Measurements from ENCODE around the gene MAN2A1. TPM values are rescaled to one million over a fixed set of nuclear protein-coding genes. Genes with fewer than 3 reads are reported as not detected.

MAN2A1 gene
- total RNA-seq, 1 experiment from 2014 or later: 86.6 TPM

DNA sequence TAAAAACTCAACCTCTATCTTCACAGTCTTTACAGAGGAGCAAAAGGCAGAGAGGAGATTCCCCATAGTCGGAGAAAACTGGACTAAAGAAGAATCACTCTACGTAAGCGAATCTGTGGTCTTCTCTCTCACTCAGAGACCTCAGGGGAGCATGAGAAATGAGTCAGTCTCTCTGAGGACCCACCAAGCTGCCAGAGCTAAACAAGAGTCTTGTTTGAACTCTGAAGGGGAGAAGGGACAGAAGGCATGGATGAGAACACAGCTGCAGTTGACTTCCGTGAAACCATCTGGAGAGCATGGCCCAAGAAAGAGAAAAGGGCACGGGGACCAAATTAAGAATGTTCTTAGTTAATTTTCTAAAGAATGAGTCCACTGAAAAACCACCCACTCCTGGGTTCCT is 12.8 kb upstream of the MAN2A1 start:
- ATAC-seq (no peak), DNase-seq (ENCODE audit: low spot score) (no peak)
- peaks cover 19% of the 10 kb centered on the region for H3K4me1 Mint-ChIP-seq
- no peak overlapping the region for H3K27ac Mint-ChIP-seq
- no peaks in the 10 kb centered on the region for H3K9me3 Mint-ChIP-seq
- POLR2A ChIA-PET: no interaction called here
- TF ChIP-seq CREB1 (CRISPR knock-in tag; IDR thresholded peaks at IDR 0.05) (no peak), ZNF263 (CRISPR knock-in tag; IDR thresholded peaks at IDR 0.05; ENCODE audit: low read depth) (no peak), GRHL2 (CRISPR knock-in tag; IDR thresholded peaks at IDR 0.05; ENCODE audit: insufficient replicate concordance, severe bottlenecking) (no peak), FOXK1 (CRISPR knock-in tag; IDR thresholded peaks at IDR 0.05) (no peak), IRF2 (CRISPR knock-in tag; IDR thresholded peaks at IDR 0.05; ENCODE audit: borderline replicate concordance, low read depth) (no peak), ZNF396 (CRISPR knock-in tag; IDR thresholded peaks at IDR 0.05; ENCODE audit: borderline replicate concordance) (no peak), ZNF317 (CRISPR knock-in tag; IDR thresholded peaks at IDR 0.05; ENCODE audit: borderline replicate concordance, low read depth) (no peak), ELF4 (CRISPR knock-in tag; IDR thresholded peaks at IDR 0.05; ENCODE audit: low read depth) (no peak), MXD4 (CRISPR knock-in tag; IDR thresholded peaks at IDR 0.05; ENCODE audit: borderline replicate concordance) (no peak), ZNF416 (CRISPR knock-in tag; IDR thresholded peaks at IDR 0.05) (no peak), CBFB (CRISPR knock-in tag; IDR thresholded peaks at IDR 0.05; ENCODE audit: low read depth) (no peak), CREM (CRISPR knock-in tag; IDR thresholded peaks at IDR 0.05) (no peak), PRRX2 (CRISPR knock-in tag; IDR thresholded peaks at IDR 0.05) (no peak), OVOL2 (CRISPR knock-in tag; IDR thresholded peaks at IDR 0.05; ENCODE audit: borderline replicate concordance) (no peak)
- TF ChIP-seq, protein P1, sequence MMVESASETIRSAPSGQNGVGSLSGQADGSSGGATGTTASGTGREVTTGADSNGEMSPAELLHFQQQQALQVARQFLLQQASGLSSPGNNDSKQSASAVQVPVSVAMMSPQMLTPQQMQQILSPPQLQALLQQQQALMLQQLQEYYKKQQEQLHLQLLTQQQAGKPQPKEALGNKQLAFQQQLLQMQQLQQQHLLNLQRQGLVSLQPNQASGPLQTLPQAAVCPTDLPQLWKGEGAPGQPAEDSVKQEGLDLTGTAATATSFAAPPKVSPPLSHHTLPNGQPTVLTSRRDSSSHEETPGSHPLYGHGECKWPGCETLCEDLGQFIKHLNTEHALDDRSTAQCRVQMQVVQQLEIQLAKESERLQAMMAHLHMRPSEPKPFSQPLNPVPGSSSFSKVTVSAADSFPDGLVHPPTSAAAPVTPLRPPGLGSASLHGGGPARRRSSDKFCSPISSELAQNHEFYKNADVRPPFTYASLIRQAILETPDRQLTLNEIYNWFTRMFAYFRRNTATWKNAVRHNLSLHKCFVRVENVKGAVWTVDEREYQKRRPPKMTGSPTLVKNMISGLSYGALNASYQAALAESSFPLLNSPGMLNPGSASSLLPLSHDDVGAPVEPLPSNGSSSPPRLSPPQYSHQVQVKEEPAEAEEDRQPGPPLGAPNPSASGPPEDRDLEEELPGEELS (CRISPR knock-in tag; IDR thresholded peaks at IDR 0.05): no peak
- TF ChIP-seq, protein P2, sequence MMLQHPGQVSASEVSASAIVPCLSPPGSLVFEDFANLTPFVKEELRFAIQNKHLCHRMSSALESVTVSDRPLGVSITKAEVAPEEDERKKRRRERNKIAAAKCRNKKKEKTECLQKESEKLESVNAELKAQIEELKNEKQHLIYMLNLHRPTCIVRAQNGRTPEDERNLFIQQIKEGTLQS (CRISPR knock-in tag; conservative IDR thresholded peaks at IDR 0.05): no peak
- TF ChIP-seq, protein P3, sequence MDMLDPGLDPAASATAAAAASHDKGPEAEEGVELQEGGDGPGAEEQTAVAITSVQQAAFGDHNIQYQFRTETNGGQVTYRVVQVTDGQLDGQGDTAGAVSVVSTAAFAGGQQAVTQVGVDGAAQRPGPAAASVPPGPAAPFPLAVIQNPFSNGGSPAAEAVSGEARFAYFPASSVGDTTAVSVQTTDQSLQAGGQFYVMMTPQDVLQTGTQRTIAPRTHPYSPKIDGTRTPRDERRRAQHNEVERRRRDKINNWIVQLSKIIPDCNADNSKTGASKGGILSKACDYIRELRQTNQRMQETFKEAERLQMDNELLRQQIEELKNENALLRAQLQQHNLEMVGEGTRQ (CRISPR knock-in tag; IDR thresholded peaks at IDR 0.05): no peak
- TF ChIP-seq, protein P4, sequence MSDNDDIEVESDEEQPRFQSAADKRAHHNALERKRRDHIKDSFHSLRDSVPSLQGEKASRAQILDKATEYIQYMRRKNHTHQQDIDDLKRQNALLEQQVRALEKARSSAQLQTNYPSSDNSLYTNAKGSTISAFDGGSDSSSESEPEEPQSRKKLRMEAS (CRISPR knock-in tag; IDR thresholded peaks at IDR 0.05): no peak
- no peaks in the 10 kb centered on the region for H3K36me3 Mint-ChIP-seq
- CTCF ChIA-PET: interaction anchor here (5.8 kb wide), 1 partner anchor 12 kb away, joined by 43 read pairs; the partner anchor contains the start of gene MAN2A1
- no peak overlapping the region for H3K4me3 Mint-ChIP-seq
- no peaks in the 10 kb centered on the region for H3K27me3 Mint-ChIP-seq (ENCODE audit: low read depth)

DNA sequence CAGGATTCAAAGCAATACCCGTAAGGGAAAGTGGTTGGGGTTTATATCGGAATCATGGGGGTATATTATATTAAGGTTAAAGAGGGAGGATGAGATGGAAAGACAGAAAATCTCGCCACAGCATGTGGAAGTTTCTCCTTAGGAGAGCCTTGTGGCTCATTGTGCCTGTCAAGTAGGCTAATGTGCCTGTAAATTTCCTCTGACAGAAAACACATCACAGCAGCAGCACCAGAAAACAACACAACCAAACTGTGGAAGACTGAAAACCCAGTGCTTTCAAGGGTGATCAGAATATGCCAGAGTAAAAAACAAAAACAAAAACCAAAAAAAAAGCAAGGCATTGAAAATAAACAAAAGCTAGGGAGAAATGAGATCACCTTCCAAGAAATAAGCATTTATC is 11.3 kb upstream of the MAN2A1 start:
- ATAC-seq: no peak
- Mint-ChIP-seq H3K9me3 (no peaks in the 10 kb centered on the region), H3K4me1 (peaks cover 19% of the 10 kb centered on the region), H3K36me3 (no peaks in the 10 kb centered on the region), H3K27ac (peak overlapping the region; percentile 43; the same call in 1 of the 2 replicates), H3K27me3 (ENCODE audit: low read depth) (no peaks in the 10 kb centered on the region; the same call in 1 of the 2 replicates), H3K4me3 (no peak overlapping the region)
- ChIA-PET CTCF (interaction anchor here (5.8 kb wide), 1 partner anchor 11 kb away, joined by 43 read pairs; the partner anchor contains the start of gene MAN2A1), POLR2A (no interaction called here)
- no peak for DNase-seq (ENCODE audit: low spot score)
- TF ChIP-seq MXD4 (CRISPR knock-in tag; IDR thresholded peaks at IDR 0.05; ENCODE audit: borderline replicate concordance) (no peak), RELA (CRISPR knock-in tag; IDR thresholded peaks at IDR 0.05; ENCODE audit: borderline replicate concordance) (no peak), SMAD4 (CRISPR knock-in tag; IDR thresholded peaks at IDR 0.05) (no peak), CREM (CRISPR knock-in tag; IDR thresholded peaks at IDR 0.05) (no peak), TEAD4 (CRISPR knock-in tag; IDR thresholded peaks at IDR 0.05) (no peak), ZNF423 (CRISPR knock-in tag; IDR thresholded peaks at IDR 0.05) (no peak), FOXK1 (CRISPR knock-in tag; IDR thresholded peaks at IDR 0.05) (no peak), KAT7 (CRISPR knock-in tag; IDR thresholded peaks at IDR 0.05; ENCODE audit: borderline replicate concordance) (no peak)
- TF ChIP-seq, protein P5, sequence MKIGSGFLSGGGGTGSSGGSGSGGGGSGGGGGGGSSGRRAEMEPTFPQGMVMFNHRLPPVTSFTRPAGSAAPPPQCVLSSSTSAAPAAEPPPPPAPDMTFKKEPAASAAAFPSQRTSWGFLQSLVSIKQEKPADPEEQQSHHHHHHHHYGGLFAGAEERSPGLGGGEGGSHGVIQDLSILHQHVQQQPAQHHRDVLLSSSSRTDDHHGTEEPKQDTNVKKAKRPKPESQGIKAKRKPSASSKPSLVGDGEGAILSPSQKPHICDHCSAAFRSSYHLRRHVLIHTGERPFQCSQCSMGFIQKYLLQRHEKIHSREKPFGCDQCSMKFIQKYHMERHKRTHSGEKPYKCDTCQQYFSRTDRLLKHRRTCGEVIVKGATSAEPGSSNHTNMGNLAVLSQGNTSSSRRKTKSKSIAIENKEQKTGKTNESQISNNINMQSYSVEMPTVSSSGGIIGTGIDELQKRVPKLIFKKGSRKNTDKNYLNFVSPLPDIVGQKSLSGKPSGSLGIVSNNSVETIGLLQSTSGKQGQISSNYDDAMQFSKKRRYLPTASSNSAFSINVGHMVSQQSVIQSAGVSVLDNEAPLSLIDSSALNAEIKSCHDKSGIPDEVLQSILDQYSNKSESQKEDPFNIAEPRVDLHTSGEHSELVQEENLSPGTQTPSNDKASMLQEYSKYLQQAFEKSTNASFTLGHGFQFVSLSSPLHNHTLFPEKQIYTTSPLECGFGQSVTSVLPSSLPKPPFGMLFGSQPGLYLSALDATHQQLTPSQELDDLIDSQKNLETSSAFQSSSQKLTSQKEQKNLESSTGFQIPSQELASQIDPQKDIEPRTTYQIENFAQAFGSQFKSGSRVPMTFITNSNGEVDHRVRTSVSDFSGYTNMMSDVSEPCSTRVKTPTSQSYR (CRISPR knock-in tag; IDR thresholded peaks at IDR 0.05): no peak
- TF ChIP-seq, protein P6, sequence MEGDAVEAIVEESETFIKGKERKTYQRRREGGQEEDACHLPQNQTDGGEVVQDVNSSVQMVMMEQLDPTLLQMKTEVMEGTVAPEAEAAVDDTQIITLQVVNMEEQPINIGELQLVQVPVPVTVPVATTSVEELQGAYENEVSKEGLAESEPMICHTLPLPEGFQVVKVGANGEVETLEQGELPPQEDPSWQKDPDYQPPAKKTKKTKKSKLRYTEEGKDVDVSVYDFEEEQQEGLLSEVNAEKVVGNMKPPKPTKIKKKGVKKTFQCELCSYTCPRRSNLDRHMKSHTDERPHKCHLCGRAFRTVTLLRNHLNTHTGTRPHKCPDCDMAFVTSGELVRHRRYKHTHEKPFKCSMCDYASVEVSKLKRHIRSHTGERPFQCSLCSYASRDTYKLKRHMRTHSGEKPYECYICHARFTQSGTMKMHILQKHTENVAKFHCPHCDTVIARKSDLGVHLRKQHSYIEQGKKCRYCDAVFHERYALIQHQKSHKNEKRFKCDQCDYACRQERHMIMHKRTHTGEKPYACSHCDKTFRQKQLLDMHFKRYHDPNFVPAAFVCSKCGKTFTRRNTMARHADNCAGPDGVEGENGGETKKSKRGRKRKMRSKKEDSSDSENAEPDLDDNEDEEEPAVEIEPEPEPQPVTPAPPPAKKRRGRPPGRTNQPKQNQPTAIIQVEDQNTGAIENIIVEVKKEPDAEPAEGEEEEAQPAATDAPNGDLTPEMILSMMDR (IDR thresholded peaks at IDR 0.05): no peak
- TF ChIP-seq, protein P3 (CRISPR knock-in tag; IDR thresholded peaks at IDR 0.05): no peak
- TF ChIP-seq, protein P7, sequence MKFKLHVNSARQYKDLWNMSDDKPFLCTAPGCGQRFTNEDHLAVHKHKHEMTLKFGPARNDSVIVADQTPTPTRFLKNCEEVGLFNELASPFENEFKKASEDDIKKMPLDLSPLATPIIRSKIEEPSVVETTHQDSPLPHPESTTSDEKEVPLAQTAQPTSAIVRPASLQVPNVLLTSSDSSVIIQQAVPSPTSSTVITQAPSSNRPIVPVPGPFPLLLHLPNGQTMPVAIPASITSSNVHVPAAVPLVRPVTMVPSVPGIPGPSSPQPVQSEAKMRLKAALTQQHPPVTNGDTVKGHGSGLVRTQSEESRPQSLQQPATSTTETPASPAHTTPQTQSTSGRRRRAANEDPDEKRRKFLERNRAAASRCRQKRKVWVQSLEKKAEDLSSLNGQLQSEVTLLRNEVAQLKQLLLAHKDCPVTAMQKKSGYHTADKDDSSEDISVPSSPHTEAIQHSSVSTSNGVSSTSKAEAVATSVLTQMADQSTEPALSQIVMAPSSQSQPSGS (CRISPR knock-in tag; IDR thresholded peaks at IDR 0.05; ENCODE audit: borderline replicate concordance, low read depth): no peak

All from WTC11 (cell line).